DMS153 treated with DMSO at 0.1 percent for 48 hours (cell line): Measurements from ENCODE around the gene LCE3B.

Source experiments
- DNase-seq: peaks from one replicate; lab custom pipeline; 2025; ENCODE audit not compliant: unreplicated experiment; lab: John Stamatoyannopoulos, UW

The LCE3B gene

DNA sequence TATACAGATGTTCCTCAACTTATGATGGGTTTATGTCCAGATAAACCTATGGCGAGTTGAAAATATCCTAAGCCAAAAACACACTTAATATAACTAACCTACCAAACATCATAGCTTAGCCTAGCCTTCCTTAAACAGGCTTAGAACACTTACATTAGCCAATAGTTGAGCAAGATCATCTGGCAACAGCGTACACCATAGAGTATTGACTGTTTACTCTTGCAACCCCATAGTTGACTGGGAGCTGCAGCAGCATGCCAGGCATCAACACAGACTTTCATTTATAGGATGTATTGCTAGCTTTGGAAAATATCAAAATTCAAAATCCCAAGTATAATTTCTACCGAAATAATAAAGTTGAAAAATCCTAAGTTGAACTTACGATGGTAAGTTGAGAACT is 44.1 kb downstream of the LCE3B start:
- DNase-seq: no peak

DNA sequence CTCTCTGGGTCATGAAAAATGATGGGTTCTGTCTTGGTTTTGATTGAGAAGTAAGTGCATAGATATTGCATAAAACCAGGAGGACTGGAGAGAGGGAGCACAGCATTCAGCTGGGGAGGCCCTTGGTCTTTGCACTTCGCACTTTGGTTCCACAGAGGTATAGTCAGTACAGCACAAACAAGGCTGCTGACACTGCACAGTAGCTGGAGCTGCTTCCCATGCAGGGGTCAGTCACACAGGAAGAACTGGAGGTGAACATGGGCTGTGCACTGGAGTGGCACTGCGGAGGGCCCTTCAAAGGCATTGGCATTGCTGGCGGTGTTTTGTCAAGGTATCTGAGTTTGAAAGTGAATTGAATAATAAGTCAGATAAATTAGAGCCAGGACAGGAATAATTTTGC is 45.0 kb downstream of the LCE3B start:
- no peak for DNase-seq

DNA sequence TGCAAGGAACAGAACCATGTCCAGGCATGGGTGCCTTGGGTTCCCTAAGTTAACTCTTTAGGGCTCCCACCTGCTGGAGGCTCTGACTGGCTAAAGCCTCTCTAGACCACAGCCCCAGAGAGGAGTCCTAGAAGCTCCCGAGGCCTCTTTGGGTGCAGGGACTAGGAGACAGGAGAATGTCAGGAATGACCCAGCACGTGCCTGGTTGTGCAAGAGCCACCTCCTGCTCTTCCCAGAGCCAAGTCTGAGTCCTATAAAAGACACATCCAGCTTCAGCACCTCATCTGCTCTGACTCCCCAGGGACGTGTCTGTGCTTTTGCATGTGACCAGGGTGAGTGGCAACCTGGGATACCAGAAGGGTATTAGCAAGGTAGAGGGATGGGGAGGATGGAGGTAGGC is 49.5 kb downstream of the LCE3B start, which contains the start of gene LCE2D:
Gene LCE2D, plus strand, starts transcription at position 283 of the 400 bp plus-strand sequence. CDS start 726 bp downstream, outside the sequence.
- no peak for DNase-seq
